Breast epithelium (tissue), 4 donors: ENCODE measurements around the gene FOXA1. TPM values are rescaled to one million over a fixed set of nuclear protein-coding genes. Genes with fewer than 3 reads are reported as not detected.
A peak's percentile ranks its signal among the peaks of the same experiment; 100 is the strongest.

ENCODE experiments used
- DNase-seq, 2 donors: peaks; one replicate each; pipeline ENCODE4 v3.0.0-alpha.2; 2019; ENCODE audit warnings: low spot score in 2 of 2
- H3K27ac ChIP-seq, 2 donors: fragments of 200-600 bp; sonication (generic) in 1 of 2; one replicate each; pipeline ENCODE4 v1.5.1; 2016 to 2019; ENCODE audit warnings: mild to moderate bottlenecking in 1 of 2
- H3K27me3 ChIP-seq, 2 donors: fragments of 200-600 bp; sonication (generic) in 1 of 2; one replicate each; pipeline versions ENCODE4 v1.5.1 to v1.6.0; 2017 to 2019; ENCODE audit warnings: control low read depth in 1 of 2, mild to moderate bottlenecking in 1 of 2
- H3K36me3 ChIP-seq: fragments of 200-600 bp; one replicate; pipeline ENCODE4 v1.5.1; 2019
- H3K4me1 ChIP-seq, 2 donors: fragments of 200-600 bp; sonication (generic); one replicate each; pipeline ENCODE4 v1.5.1; 2016 to 2019; ENCODE audit warnings: control low read depth in 1 of 2
- H3K4me3 ChIP-seq, 3 donors: fragments of 200-600 bp; sonication (generic); 1 replicate in 2 of 3; 2 replicates in 1 of 3; pipeline ENCODE4 v1.5.1; 2016 to 2019; ENCODE audit warnings: mild to moderate bottlenecking in 3 of 3, moderate library complexity in 2 of 3
- H3K9me3 ChIP-seq, 2 donors: fragments of 200-600 bp; sonication (generic) in 1 of 2; one replicate each; pipeline ENCODE4 v1.5.1; 2016 to 2019; ENCODE audit warnings: control low read depth in 1 of 2
- CTCF ChIP-seq, 3 donors: fragments of 450-650 bp; IDR thresholded peaks; one replicate each; pipeline ENCODE4 v1.5.1; 2016 to 2017; ENCODE audit warnings: antibody characterized with exemption in 3 of 3, mild to moderate bottlenecking in 3 of 3, moderate library complexity in 3 of 3
- POLR2A ChIP-seq: fragments of 450-650 bp; IDR thresholded peaks from one replicate; pipeline ENCODE4 v1.6.1; 2016; ENCODE audit warnings: antibody characterized with exemption, mild to moderate bottlenecking, moderate library complexity
- POLR2AphosphoS5 ChIP-seq, 3 donors: sonication (generic); formaldehyde crosslinking; IDR thresholded peaks; one replicate each; pipeline ENCODE4 v1.6.1; 2017; ENCODE audit warnings: antibody characterized with exemption in 3 of 3
- intact Hi-C: fragments of 100-400 bp; cut with DNase I; formaldehyde crosslinking; loops from one replicate; pipeline ENCODE4 v1.15.1; 2023; ENCODE audit warnings: low total_unique reads
- total RNA-seq, 3 donors: library from RNA; depleted of rRNA; stranded (reverse); fragments of >200 nt; gene quantifications; one replicate each; pipeline ENCODE4 v1.1.0, GENCODE V29; 2016

The FOXA1 gene
- total RNA-seq, 3 donors from 2014 or later = 0.32 to 80.6 (median 74.4) TPM

- H3K4me1 ChIP-seq = no peaks in the 10 kb centered on the region
- H3K4me3 ChIP-seq = peak overlapping the region in 2 of 3 donors; percentile 7 to 50
- DNase-seq = no peak
- H3K27me3 ChIP-seq = peaks cover 0 to 24% of the 10 kb centered on the region in 2 donors
- H3K9me3 ChIP-seq = no peaks in the 10 kb centered on the region
- TF ChIP-seq POLR2A (no peak), POLR2AphosphoS5 (IDR thresholded peaks at IDR 0.05) (no peak), CTCF (IDR thresholded peaks at IDR 0.05) (no peak)
- H3K27ac ChIP-seq = peak overlapping the region; percentile 38 to 85
- intact Hi-C loops = no loop called here
- H3K36me3 ChIP-seq = no peaks in the 10 kb centered on the region
These were observed 27.3 kb upstream of the FOXA1 start for GRCh38 chr14:37622231-37622923.

- intact Hi-C loops = no loop called here
- TF ChIP-seq CTCF (IDR thresholded peaks at IDR 0.05) (no peak), POLR2A (no peak), POLR2AphosphoS5 (IDR thresholded peaks at IDR 0.05) (no peak)
- Histone ChIP-seq H3K9me3 (peaks cover 3 to 6% of the 10 kb centered on the region in 2 donors), H3K4me1 (no peaks in the 10 kb centered on the region), H3K4me3 (no peak overlapping the region), H3K27me3 (peaks cover 0 to 24% of the 10 kb centered on the region in 2 donors), H3K36me3 (no peaks in the 10 kb centered on the region), H3K27ac (peak overlapping the region in 1 of 2 donors; percentile 85)
- DNase-seq = no peak
These were observed 25.8 kb upstream of the FOXA1 start for GRCh38 chr14:37620856-37621255.

GRCh38 chr14:37618498-37619028 is 23.5 kb upstream of the FOXA1 start:
- intact Hi-C loops = no loop called here
- Histone ChIP-seq H3K9me3 (peaks cover 10 to 29% of the 10 kb centered on the region in 2 donors), H3K4me3 (no peak overlapping the region), H3K27me3 (peaks cover 0 to 24% of the 10 kb centered on the region in 2 donors), H3K27ac (peak overlapping the region in 1 of 2 donors; percentile 46), H3K36me3 (peaks cover 3% of the 10 kb centered on the region), H3K4me1 (no peaks in the 10 kb centered on the region)
- TF ChIP-seq CTCF (IDR thresholded peaks at IDR 0.05) = no peak
- TF ChIP-seq POLR2A = no peak
- TF ChIP-seq POLR2AphosphoS5 (IDR thresholded peaks at IDR 0.05) = no peak
- DNase-seq = no peak

GRCh38 chr14:37617864-37618365 is 22.9 kb upstream of the FOXA1 start:
- H3K36me3 ChIP-seq = peaks cover 3% of the 10 kb centered on the region
- no peak overlapping the region for H3K4me3 ChIP-seq
- intact Hi-C loops = no loop called here
- H3K27ac ChIP-seq = peak overlapping the region in 1 of 2 donors; percentile 46
- DNase-seq = no peak
- H3K4me1 ChIP-seq = no peaks in the 10 kb centered on the region
- TF ChIP-seq CTCF (IDR thresholded peaks at IDR 0.05) (no peak), POLR2A (no peak), POLR2AphosphoS5 (IDR thresholded peaks at IDR 0.05) (no peak)
- H3K27me3 ChIP-seq = peaks cover 0 to 21% of the 10 kb centered on the region in 2 donors
- H3K9me3 ChIP-seq = peaks cover 10 to 36% of the 10 kb centered on the region in 2 donors

- Histone ChIP-seq H3K4me3 (no peak overlapping the region), H3K27me3 (peaks cover 0 to 15% of the 10 kb centered on the region in 2 donors), H3K36me3 (peaks cover 3% of the 10 kb centered on the region), H3K4me1 (no peaks in the 10 kb centered on the region), H3K9me3 (peaks cover 10 to 38% of the 10 kb centered on the region in 2 donors), H3K27ac (no peak overlapping the region)
- DNase-seq = no peak
- TF ChIP-seq POLR2A = no peak
- no peak for TF ChIP-seq CTCF (IDR thresholded peaks at IDR 0.05)
- TF ChIP-seq POLR2AphosphoS5 (IDR thresholded peaks at IDR 0.05) = no peak
- intact Hi-C loops = no loop called here
These were observed 21.8 kb upstream of the FOXA1 start for GRCh38 chr14:37616853-37617252.
